Skeletal muscle satellite cell (primary cell): Measurements from ENCODE around the gene TRIM56. TPM values are rescaled to one million over a fixed set of nuclear protein-coding genes. Genes with fewer than 3 reads are reported as not detected.
"Not testable (repeated sequence)": the region's sequence is repeated elsewhere in the genome, so short reads cannot be mapped to it uniquely, and the experiment has no call there.

ENCODE experiments used
- H3K27me3 ChIP-seq: 2 replicates; pipeline ENCODE4 v1.7.0; 2013; ENCODE audit warnings: low read length; ENCODE audit not compliant: control insufficient read depth, insufficient read depth
- H3K36me3 ChIP-seq: 2 replicates; pipeline ENCODE4 v1.7.0; 2013; ENCODE audit warnings: mild to moderate bottlenecking, control low read depth, low read length; ENCODE audit not compliant: insufficient read depth
- H3K4me1 ChIP-seq: 2 replicates; pipeline ENCODE4 v1.7.0; 2013; ENCODE audit warnings: low read length; ENCODE audit not compliant: control insufficient read depth, insufficient read depth
- H3K4me2 ChIP-seq: 2 replicates; pipeline ENCODE4 v1.7.0; 2013; ENCODE audit warnings: mild to moderate bottlenecking, low read length
- H3K4me3 ChIP-seq: 2 replicates; pipeline ENCODE4 v1.7.0; 2013; ENCODE audit warnings: low read length
- H3K9ac ChIP-seq: 2 replicates; pipeline ENCODE4 v1.7.0; 2013; ENCODE audit warnings: mild to moderate bottlenecking, low read depth, low read length, moderate library complexity
- H3K9me3 ChIP-seq: replicated peaks from 2 replicates; pipeline ENCODE4 v1.7.0; 2013; ENCODE audit warnings: mild to moderate bottlenecking, control low read depth, low read length
- total RNA-seq: library from RNA; depleted of rRNA; stranded (reverse); fragments of >200 nt; gene quantifications from 2 replicates; pipeline ENCODE4 v1.2.3, GENCODE V29; 2012; rRNA removed

The TRIM56 gene
- total RNA-seq: 8.3 and 8.4 TPM in 2 replicates

- Histone ChIP-seq H3K36me3 (peaks cover 26% of the 10 kb centered on the region), H3K9me3 (no peaks in the 10 kb centered on the region), H3K4me2 (peak within 1 kb of the TSS; percentile 99), H3K27me3 (no peaks in the 10 kb centered on the region), H3K4me1 (peaks cover 45% of the 10 kb centered on the region), H3K9ac (peak within 1 kb of the TSS; percentile 97), H3K4me3 (peak within 1 kb of the TSS; percentile 97)
These were observed at the start of gene TRIM56 for GRCh38 chr7:101085162-101085964. TSS of gene TRIM56 (plus strand) at chr7:101085481. CDS start at chr7:101087313, 1,832 bp downstream.

DNA sequence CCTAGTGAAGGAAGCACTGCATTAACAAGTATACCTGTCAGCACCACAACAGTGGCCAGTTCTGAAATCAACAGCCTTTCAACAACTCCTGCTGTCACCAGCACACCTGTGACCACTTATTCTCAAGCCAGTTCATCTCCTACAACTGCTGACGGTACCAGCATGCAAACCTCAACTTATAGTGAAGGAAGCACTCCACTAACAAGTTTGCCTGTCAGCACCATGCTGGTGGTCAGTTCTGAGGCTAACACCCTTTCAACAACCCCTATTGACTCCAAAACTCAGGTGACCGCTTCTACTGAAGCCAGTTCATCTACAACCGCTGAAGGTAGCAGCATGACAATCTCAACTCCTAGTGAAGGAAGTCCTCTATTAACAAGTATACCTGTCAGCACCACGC lies 49.3 kb upstream of the TRIM56 start:
- H3K27me3 ChIP-seq: peaks cover 26% of the 10 kb centered on the region
- no peaks in the 10 kb centered on the region for H3K4me1 ChIP-seq
- H3K9me3 ChIP-seq: peaks cover 2% of the 10 kb centered on the region
- H3K9ac ChIP-seq: no peak overlapping the region
- H3K4me2 ChIP-seq: no peak overlapping the region
- no peak overlapping the region for H3K4me3 ChIP-seq
- no peaks in the 10 kb centered on the region for H3K36me3 ChIP-seq

- H3K4me3 ChIP-seq, H3K27me3 ChIP-seq, H3K4me2 ChIP-seq, H3K9me3 ChIP-seq, H3K36me3 ChIP-seq, H3K9ac ChIP-seq, H3K4me1 ChIP-seq: not testable (repeated sequence)
These were observed 44.0 kb upstream of the TRIM56 start for GRCh38 chr7:101041283-101041682.

- H3K4me2 ChIP-seq: no peak overlapping the region
- H3K4me3 ChIP-seq: no peak overlapping the region
- H3K9me3 ChIP-seq: no peaks in the 10 kb centered on the region
- no peaks in the 10 kb centered on the region for H3K36me3 ChIP-seq
- H3K4me1 ChIP-seq: no peaks in the 10 kb centered on the region
- H3K27me3 ChIP-seq: peaks cover 53% of the 10 kb centered on the region
- H3K9ac ChIP-seq: no peak overlapping the region
These were observed 26.9 kb upstream of the TRIM56 start for GRCh38 chr7:101058355-101058754.

GRCh38 chr7:101059620-101059942 lies 25.7 kb upstream of the TRIM56 start:
- no peaks in the 10 kb centered on the region for H3K9me3 ChIP-seq
- no peaks in the 10 kb centered on the region for H3K4me1 ChIP-seq
- no peaks in the 10 kb centered on the region for H3K36me3 ChIP-seq
- no peak overlapping the region for H3K4me2 ChIP-seq
- no peak overlapping the region for H3K9ac ChIP-seq
- peaks cover 53% of the 10 kb centered on the region for H3K27me3 ChIP-seq
- no peak overlapping the region for H3K4me3 ChIP-seq

DNA sequence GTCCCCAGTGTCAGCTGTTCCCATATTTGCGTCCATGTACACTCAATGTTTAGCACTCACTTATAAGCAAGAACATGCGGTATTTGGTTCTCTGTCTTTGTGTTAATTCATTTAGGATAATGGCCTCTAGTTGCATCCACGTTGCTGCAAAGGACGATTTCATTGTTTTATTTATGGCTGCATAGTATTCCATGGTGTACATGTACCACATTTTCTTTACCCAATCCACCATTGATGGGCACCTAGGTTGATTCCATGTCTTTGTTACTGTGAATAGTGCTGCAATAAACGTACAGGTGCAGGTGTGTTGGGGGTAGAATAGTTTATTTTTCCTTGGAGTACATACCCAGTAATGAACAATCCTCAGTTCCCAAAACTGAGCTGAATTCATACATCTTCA lies 24.3 kb upstream of the TRIM56 start:
- Histone ChIP-seq H3K4me2 (no peak overlapping the region), H3K36me3 (no peaks in the 10 kb centered on the region), H3K9me3 (no peaks in the 10 kb centered on the region), H3K4me1 (no peaks in the 10 kb centered on the region), H3K4me3 (no peak overlapping the region), H3K9ac (no peak overlapping the region), H3K27me3 (peaks cover 48% of the 10 kb centered on the region)

- not testable (repeated sequence) for H3K9me3 ChIP-seq, H3K4me3 ChIP-seq, H3K9ac ChIP-seq, H3K4me1 ChIP-seq, H3K36me3 ChIP-seq, H3K4me2 ChIP-seq
- peaks cover 42% of the 10 kb centered on the region for H3K27me3 ChIP-seq
These were observed 21.1 kb upstream of the TRIM56 start for GRCh38 chr7:101064176-101064550.

DNA sequence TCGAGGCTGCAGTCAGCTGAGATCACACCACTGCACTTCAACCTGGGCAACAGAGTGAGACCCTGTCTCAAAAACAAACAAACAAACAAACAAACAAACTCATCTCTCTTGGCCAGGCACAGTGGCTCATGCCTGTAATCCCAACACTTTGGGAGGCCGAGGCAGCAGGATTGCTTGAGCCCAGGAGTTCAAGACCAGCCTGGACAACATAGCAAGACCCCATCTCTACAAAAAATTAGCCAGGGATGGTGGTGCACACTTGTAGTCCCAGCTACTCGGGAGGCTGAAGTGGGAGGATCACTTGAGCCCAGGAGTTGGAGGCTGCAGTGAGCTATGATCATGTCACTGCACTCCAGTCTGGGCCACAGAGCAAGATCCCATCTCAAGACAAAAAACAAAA lies 20.1 kb upstream of the TRIM56 start:
- not testable (repeated sequence) for H3K36me3 ChIP-seq, H3K4me1 ChIP-seq, H3K9ac ChIP-seq, H3K9me3 ChIP-seq, H3K4me3 ChIP-seq, H3K4me2 ChIP-seq
- H3K27me3 ChIP-seq: peaks cover 42% of the 10 kb centered on the region

GRCh38 chr7:101066141-101066832 lies 19.0 kb upstream of the TRIM56 start:
- H3K27me3 ChIP-seq: peaks cover 40% of the 10 kb centered on the region
- H3K9me3 ChIP-seq: no peaks in the 10 kb centered on the region
- no peak overlapping the region for H3K9ac ChIP-seq
- H3K36me3 ChIP-seq: no peaks in the 10 kb centered on the region
- H3K4me2 ChIP-seq: no peak overlapping the region
- H3K4me1 ChIP-seq: no peaks in the 10 kb centered on the region
- H3K4me3 ChIP-seq: no peak overlapping the region

DNA sequence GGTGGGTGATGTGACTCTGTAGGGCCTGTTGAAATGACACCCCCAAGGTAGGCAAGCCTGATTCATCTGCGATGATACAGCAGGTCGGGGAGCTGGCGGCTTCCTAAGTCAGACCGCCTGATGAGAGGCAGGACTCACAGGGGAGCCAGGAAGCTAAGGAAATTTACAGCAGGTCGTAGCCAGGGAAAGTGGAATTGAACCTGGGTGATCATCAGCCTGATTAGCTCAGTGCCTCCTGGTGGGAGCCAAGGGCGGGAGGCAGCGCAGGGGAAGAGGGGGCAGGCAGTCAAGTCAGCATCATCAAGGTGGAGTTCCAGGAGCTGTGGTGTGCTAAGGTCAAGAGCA lies 18.5 kb upstream of the TRIM56 start:
- Histone ChIP-seq H3K4me2 (no peak overlapping the region), H3K27me3 (peaks cover 37% of the 10 kb centered on the region), H3K36me3 (no peaks in the 10 kb centered on the region)

GRCh38 chr7:101068401-101068800 lies 16.9 kb upstream of the TRIM56 start:
- H3K4me1 ChIP-seq: no peaks in the 10 kb centered on the region
- H3K9ac ChIP-seq: no peak overlapping the region
- no peak overlapping the region for H3K4me3 ChIP-seq
- peaks cover 27% of the 10 kb centered on the region for H3K27me3 ChIP-seq
- H3K36me3 ChIP-seq: no peaks in the 10 kb centered on the region
- H3K9me3 ChIP-seq: no peaks in the 10 kb centered on the region
- H3K4me2 ChIP-seq: no peak overlapping the region

More for the DNA sequence above, 18.5 kb upstream of the TRIM56 start:
- Histone ChIP-seq H3K9me3 (no peaks in the 10 kb centered on the region), H3K9ac (no peak overlapping the region), H3K4me1 (no peaks in the 10 kb centered on the region), H3K4me3 (no peak overlapping the region)
